ENCODE results near the gene CHL1.

The CHL1 gene

GRCh38 chr3:288417-288816 lies 91.9 kb downstream of the CHL1 start:
- no peak for DNase-seq

DNA sequence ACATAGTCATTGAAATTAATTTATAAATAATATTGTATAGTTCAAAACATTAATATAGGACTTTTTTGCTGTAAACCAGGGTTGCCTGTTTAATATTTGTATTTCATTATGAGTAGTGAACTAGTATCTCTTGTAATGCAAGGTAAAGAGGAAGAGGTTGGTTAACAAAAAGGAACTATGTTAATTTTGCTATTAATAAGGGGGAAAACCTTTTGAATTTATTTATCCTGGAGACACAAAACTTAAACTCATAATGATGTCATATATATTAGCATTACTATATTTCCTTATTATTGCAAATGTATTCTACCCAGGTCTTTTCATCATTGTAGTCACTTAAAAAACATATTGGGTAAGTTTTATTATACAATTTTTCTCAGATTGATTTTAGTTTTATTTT lies 94.5 kb downstream of the CHL1 start:
- no peak for DNase-seq

DNA sequence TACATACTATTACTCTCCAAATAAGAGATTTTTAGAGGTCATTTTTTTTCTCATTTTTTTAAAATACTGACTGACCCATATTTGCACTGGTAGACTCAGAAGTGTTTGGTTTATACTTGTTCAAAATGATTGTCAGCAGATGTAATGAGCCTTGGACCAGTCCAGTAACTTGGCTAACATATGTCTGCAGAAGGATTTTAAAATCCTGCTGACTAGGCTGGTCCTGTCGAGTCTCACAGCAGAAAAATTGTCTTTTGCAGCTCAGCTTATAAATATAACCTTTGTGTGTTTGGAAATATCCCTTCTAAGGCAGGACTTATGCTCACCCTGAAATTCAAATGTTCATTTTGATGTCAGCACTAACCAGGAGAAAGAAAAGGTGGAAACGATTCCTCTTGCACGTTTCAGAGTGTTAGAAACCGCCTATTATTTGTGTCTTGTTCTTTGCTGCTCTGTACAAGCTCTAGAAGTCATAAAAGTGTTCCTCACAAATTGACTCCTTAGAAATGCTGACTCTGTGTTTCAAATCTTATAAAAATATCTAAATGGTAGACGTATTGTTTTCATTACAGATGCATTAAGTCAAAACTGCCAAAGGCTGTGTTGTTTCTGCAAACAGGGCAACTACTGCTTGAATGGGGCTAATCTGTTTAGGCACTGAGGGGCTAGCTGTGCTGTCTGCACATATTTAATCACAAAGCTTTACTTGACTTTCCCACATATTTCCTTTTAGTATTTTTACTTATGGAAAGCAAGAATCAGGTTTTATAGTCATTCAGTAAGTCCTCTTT lies 95.3 kb downstream of the CHL1 start:
- DNase-seq: no peak

DNA sequence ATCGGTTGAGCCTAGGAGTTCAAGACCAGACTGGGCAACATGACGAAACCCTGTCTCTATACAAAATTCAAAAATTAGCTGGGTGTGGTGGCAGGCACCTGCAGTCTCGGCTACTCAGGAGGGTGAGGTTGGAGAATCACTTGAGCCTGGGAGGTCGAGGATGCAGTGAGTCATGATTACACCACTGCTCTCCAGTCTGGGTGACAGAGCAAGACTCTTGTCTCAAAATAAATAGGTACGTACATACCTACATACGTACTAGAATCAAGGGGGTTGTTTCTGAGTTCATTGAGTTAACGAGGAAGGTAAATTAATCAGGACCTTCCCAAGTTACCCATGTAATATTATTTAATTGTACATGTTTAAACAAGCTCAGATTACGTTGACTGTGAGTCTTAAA lies 97.5 kb downstream of the CHL1 start:
- DNase-seq: no peak

DNA sequence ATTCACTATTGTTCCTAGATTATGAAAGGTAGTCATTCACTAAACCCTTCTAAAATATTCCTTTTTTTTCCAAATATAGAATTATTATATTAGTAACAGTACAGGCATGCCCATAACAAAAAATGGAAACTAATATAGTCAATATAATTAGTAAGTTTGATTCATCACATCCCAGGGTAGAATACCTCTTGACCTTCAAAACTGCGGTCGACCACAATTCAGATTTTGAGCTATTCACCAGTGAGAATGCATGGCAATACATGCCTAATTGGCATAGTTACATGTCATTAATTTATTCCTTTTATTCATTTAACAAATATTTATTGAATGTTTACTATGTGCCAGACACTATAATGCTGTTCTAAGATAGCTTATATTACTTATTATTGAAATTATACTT lies 98.0 kb downstream of the CHL1 start:
- DNase-seq: no peak

GRCh38 chr3:295166-295565 lies 98.6 kb downstream of the CHL1 start:
- DNase-seq: no peak

GRCh38 chr3:297585-297984 lies 101.0 kb downstream of the CHL1 start:
- no peak for DNase-seq

GRCh38 chr3:299590-300301 lies 103.2 kb downstream of the CHL1 start:
- no peak for DNase-seq

- DNase-seq: no peak
Observed at GRCh38 chr3:307182-307581, 110.6 kb downstream of the CHL1 start.

DNA sequence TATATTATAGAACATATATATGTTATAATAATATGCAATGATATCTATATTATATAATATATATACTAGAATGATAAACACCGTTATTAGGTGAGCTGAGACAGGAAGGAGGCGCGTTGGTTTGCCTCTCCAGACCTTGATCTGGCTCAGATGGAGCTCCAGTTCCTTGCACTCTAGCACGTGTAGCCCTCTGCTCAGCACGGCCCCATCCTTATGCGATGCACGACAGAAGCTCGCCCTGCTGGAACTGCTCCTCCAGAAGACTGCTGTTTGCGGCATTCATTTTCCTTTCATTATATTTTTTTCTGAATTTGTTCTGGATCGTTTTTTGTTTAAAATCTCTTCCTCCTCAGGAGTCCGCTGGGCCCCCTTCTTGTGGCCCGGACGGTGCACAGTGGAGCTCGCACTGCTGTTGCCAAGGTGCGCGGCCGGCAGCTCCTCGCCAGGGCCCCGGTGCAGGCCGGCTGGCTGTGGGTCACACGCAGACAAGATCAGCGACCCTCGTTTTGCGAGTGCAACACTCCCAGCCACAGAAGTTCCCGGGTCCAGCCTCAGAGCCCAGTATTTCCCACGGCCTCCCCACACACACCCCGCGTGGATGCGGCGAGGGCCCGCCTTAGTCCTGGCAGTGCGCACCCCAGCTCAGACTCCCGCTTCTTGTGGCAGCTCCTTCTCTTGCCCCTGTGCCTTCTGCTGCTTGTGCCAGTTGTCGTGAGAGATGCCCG lies 112.2 kb downstream of the CHL1 start:
- no peak for DNase-seq

GRCh38 chr3:312160-312733 lies 115.7 kb downstream of the CHL1 start:
- no peak for DNase-seq

GRCh38 chr3:312911-313310 lies 116.3 kb downstream of the CHL1 start:
- DNase-seq: no peak

DNA sequence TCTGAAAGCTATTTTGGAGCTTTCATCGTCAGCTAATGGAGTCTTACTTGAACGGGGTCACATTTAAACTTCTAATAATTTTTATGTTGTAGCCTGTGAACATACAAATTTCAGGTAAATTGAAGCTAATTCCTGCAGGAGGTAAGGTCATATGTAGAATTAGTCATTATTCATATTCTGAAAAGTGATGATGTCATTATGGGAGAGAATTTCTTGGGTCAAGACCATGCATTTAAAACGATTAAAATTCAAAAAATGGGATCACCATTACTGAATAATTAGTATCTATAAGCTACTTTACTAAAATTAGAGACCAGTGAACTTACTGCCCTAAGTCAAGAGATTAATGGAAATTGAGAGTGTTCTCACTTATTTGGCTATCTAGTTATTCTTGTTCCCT lies 120.4 kb downstream of the CHL1 start:
- no peak for DNase-seq

GRCh38 chr3:318903-319302 lies 122.3 kb downstream of the CHL1 start:
- no peak for DNase-seq

GRCh38 chr3:324423-324822 lies 127.9 kb downstream of the CHL1 start:
- DNase-seq: no peak

DNA sequence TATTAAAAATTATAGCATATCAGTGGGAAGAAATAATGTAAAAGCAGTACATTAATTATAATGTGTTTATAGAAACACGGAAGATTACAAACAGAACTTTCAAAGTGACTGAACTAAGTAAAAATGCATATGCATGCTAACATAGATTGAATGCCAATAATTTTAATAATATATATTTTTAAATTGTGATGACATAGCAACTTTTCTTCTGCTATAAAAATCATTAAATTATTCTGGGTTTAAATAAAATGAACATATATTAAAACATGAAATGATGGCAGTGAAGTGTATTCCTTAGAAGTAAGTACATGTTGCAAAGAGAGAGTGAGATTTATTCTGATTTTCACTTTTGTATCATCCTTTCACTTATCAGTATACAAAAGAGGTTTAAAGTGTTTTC lies 128.9 kb downstream of the CHL1 start:
- no peak for DNase-seq

DNA sequence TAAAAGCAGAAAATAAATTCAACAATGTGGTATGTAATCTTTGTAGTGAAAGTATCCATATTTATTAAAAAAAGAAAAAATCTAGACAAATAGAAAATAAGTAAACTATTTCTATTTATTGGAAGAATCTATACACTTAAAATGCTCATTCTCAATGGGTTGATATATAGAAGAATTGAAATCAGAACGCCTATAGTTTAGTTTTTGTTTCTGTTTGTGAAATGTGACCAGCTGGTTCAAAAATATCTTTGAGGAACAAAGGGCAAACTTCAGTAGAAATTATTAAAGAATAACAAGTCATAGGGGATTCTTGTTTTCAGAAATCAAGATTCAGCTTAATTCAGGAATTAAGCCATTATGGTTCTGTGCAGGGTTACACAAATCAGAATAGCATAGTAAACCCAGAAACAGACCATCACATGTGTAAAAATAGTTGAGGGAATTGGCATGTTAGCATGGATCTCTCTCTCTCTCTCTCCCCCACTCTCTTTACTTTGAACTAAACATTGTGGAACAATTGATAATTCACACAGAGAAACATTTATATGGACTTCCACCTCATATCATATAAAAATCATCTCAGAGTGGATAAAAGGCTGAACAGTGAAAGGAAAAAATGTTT lies 134.0 kb downstream of the CHL1 start:
- no peak for DNase-seq

DNA sequence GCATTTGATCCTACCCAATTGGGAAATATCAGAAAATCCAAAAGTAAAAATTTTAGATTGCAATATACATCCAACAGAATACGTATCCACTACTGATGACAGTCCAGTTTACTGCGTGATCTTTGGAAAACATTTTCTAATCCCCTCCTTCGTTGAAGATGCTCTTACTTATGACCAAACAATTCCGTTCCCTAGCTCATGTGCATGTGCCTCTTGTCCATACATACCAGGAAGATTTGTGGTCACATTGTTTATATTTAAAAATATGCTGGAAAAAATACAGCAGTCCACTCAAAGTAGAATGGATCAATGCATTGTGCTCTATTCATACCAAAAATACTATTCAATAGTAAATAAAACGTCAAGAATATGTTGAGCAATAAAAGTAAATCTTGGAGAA lies 135.3 kb downstream of the CHL1 start:
- DNase-seq: no peak

- no peak for DNase-seq
Observed at GRCh38 chr3:332701-333100, 136.1 kb downstream of the CHL1 start.

- DNase-seq: no peak
Observed at GRCh38 chr3:335240-335639, 138.7 kb downstream of the CHL1 start.

DNA sequence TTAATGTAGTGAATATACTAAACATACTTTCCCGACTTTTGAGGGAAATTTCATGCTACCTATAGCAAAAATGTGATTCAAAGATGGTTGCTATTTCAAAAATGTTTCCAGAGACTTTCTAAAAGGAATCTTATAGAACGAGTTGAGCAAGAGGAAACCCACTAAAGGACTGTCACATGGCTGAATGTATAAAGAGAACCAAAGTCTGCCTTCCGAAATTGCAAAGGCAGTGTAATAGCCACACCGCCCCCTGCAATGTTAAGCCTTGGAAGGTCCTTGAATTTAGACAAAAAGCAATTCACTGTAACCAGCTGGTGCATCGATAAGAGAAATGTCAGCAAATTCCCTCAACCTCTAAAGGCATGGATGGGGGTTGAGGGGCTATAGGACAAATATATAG lies 142.8 kb downstream of the CHL1 start:
- DNase-seq: no peak

DNA sequence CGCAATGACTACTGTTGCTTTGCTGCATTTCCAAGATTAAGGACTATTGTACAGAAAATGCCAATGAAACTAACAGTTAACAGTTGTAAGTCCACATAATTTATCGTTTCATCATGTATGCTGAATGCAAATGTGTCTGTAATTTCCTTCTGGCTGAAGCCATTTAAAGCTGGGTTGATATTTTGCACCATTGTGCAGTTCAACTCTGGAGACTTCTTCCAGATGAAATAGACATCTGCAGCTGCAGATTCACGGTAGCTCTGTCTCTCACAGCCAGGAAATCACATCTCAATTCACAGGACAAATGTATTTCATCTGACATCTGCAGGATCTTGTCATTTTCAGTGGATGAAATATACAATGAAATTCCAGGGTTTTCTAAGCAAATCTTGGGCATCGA lies 145.4 kb downstream of the CHL1 start:
- DNase-seq: no peak

GRCh38 chr3:346186-346585 lies 149.6 kb downstream of the CHL1 start:
- DNase-seq: no peak

Measured in suppressor macrophage treated with lipopolysaccharide for 1 hour (primary cell).